GM12878 (cell line): ENCODE results near the gene NANOS1. TPM values are rescaled to one million over a fixed set of nuclear protein-coding genes. Genes with fewer than 3 reads are reported as not detected.

ENCODE experiments used
- ATAC-seq: fragments of 200-7000 bp; cut with Tn5 transposase; 3 replicates; pipeline ENCODE4 v1.9.1; 2020; ENCODE audit warnings: mild to moderate bottlenecking, moderate library complexity
- BruUV-seq: library from RNA; stranded (reverse); fragments of 400-500 nt; replicated peaks from 2 replicates; lab custom pipeline; 2021; lab: Mats Ljungman, UMichigan
- CTCF ChIA-PET: fragments of 300-600 bp; sonication (Branson Sonifier 250); formaldehyde crosslinking; extraction: SDS; loops from one replicate; lab custom pipeline; 2021; ENCODE audit warnings: inconsistent platforms; lab: Yijun Ruan, JAX
- POLR2A ChIA-PET: fragments of 350-600 bp; formaldehyde crosslinking; extraction: SDS; loops from one replicate; lab custom pipeline; 2021; ENCODE audit warnings: inconsistent platforms; lab: Charles Lee
- RAD21 ChIA-PET: fragments of 300-600 bp; sonication (Branson Sonifier 250); formaldehyde crosslinking; loops from one replicate; lab custom pipeline; 2023; ENCODE audit warnings: antibody characterized with exemption; ENCODE audit not compliant: unreplicated experiment; lab: Charles Lee
- SMC1A ChIA-PET: fragments of 300-600 bp; sonication (Branson Sonifier 250); formaldehyde crosslinking; loops from one replicate; lab custom pipeline; 2023; ENCODE audit not compliant: unreplicated experiment, uncharacterized antibody; lab: Charles Lee
- DNase-seq: peaks from one replicate; pipeline ENCODE4 v3.0.0-alpha.2; 2011; ENCODE audit warnings: low read depth, low spot score
- FAIRE-seq: peaks from 3 replicates; lab custom pipeline; 2011; peaks lifted over from hg19 to GRCh38; lab: Jason Lieb, UNC
- H2AFZ ChIP-seq: 2 replicates; pipeline ENCODE4 v1.6.0; 2011; ENCODE audit warnings: low read depth, low read length, control low read depth; ENCODE audit not compliant: control insufficient read depth
- H3K27ac ChIP-seq: 2 replicates; pipeline ENCODE4 v1.5.1; 2011; ENCODE audit warnings: control low read depth; ENCODE audit not compliant: control insufficient read depth, insufficient read depth
- H3K27me3 ChIP-seq, 2 experiments: replicated peaks in 1 of 2; 2 replicates each; pipeline versions ENCODE4 v1.6.0 to v1.6.1; 2011; ENCODE audit warnings: low read length in 1 of 2; ENCODE audit not compliant: control insufficient read depth in 2 of 2, insufficient read depth in 2 of 2
- H3K36me3 ChIP-seq, 2 experiments: 2 replicates each; pipeline ENCODE4 v1.5.1; 2011; ENCODE audit warnings: low read length in 1 of 2; ENCODE audit not compliant: control insufficient read depth in 2 of 2, insufficient read depth in 2 of 2
- H3K4me1 ChIP-seq: 2 replicates; pipeline ENCODE4 v1.6.1; 2011; ENCODE audit warnings: mild to moderate bottlenecking, low read length, moderate library complexity, mixed read lengths; ENCODE audit not compliant: control insufficient read depth, insufficient read depth
- H3K4me2 ChIP-seq: 2 replicates; pipeline ENCODE4 v1.6.0; 2011; ENCODE audit warnings: control low read depth; ENCODE audit not compliant: control insufficient read depth, insufficient read depth
- H3K4me3 ChIP-seq: fragments of 200-600 bp; sonication (generic); 2 replicates; pipeline ENCODE4 v1.5.1; 2016
- H3K79me2 ChIP-seq: 2 replicates; pipeline ENCODE4 v1.6.0; 2011; ENCODE audit warnings: low read length; ENCODE audit not compliant: control insufficient read depth, insufficient read depth
- H3K9ac ChIP-seq: 2 replicates; pipeline ENCODE4 v1.8.0; 2011; ENCODE audit warnings: low read length, control low read depth, mixed read lengths; ENCODE audit not compliant: control insufficient read depth, insufficient read depth
- H3K9me3 ChIP-seq: replicated peaks from 3 replicates; pipeline ENCODE4 v1.5.1; 2011; ENCODE audit warnings: mild to moderate bottlenecking, low read length; ENCODE audit not compliant: control insufficient read depth, insufficient read depth
- H4K20me1 ChIP-seq: 2 replicates; pipeline ENCODE4 v1.6.0; 2011; ENCODE audit not compliant: control insufficient read depth, insufficient read depth
- BRCA1 ChIP-seq: IDR thresholded peaks from 2 replicates; pipeline ENCODE4 v1.6.1; 2011; ENCODE audit warnings: low read depth, low read length, improper control_type of control experiment
- CEBPB ChIP-seq, 2 experiments: fragments of 150-350 bp in 1 of 2; IDR thresholded peaks; 2 replicates each; pipeline ENCODE4 v1.6.1; 2012 to 2014; ENCODE audit warnings: low read depth in 2 of 2, low read length in 2 of 2, borderline replicate concordance in 1 of 2, inconsistent platforms in 1 of 2
- EED ChIP-seq: sonication (generic); IDR thresholded peaks from 2 replicates; pipeline ENCODE4 v1.6.1; 2016; ENCODE audit warnings: antibody characterized with exemption, low read depth
- ESRRA ChIP-seq: IDR thresholded peaks from 2 replicates; pipeline ENCODE4 v1.6.1; 2012; ENCODE audit warnings: mild to moderate bottlenecking, low read length, improper control_type of control experiment
- HCFC1 ChIP-seq: fragments of 150-350 bp; IDR thresholded peaks from 2 replicates; pipeline ENCODE4 v1.6.1; 2014; ENCODE audit warnings: low read length
- MLLT1 ChIP-seq: fragments of 450-650 bp; IDR thresholded peaks from 2 replicates; pipeline ENCODE4 v1.6.1; 2016; ENCODE audit warnings: mild to moderate bottlenecking
- NFYB ChIP-seq: IDR thresholded peaks from 2 replicates; pipeline ENCODE4 v1.6.1; 2011; ENCODE audit warnings: low read depth, mild to moderate bottlenecking, low read length, improper control_type of control experiment, moderate library complexity; ENCODE audit not compliant: insufficient read depth
- NR2C1 ChIP-seq: fragments of 450-650 bp; IDR thresholded peaks from 2 replicates; pipeline ENCODE4 v1.6.1; 2017; ENCODE audit warnings: antibody characterized with exemption, mild to moderate bottlenecking, moderate library complexity
- NR2C2 ChIP-seq: IDR thresholded peaks from 2 replicates; pipeline ENCODE4 v1.6.1; 2011; ENCODE audit warnings: borderline replicate concordance, low read depth; ENCODE audit not compliant: control insufficient read depth, insufficient read length
- PBX3 ChIP-seq: IDR thresholded peaks from 2 replicates; pipeline ENCODE4 v1.6.1; 2011; ENCODE audit warnings: mild to moderate bottlenecking, low read depth, low read length, moderate library complexity; ENCODE audit not compliant: insufficient replicate concordance
- POLR2AphosphoS5 ChIP-seq: IDR thresholded peaks from 2 replicates; pipeline ENCODE4 v1.6.1; 2011; ENCODE audit warnings: mild to moderate bottlenecking, low read length, inconsistent platforms
- SKIL ChIP-seq: fragments of 450-650 bp; IDR thresholded peaks from 2 replicates; pipeline ENCODE4 v1.6.1; 2017; ENCODE audit warnings: mild to moderate bottlenecking, low read depth, inconsistent platforms; ENCODE audit not compliant: poor library complexity, severe bottlenecking
- TARDBP ChIP-seq: IDR thresholded peaks from 2 replicates; pipeline ENCODE4 v1.6.1; 2016; ENCODE audit warnings: borderline replicate concordance
- ZNF24 ChIP-seq: fragments of 450-650 bp; IDR thresholded peaks from 2 replicates; pipeline ENCODE4 v1.6.1; 2017; ENCODE audit warnings: antibody characterized with exemption, mild to moderate bottlenecking
- WGBS: methylation state at CpG from one replicate; pipeline ENCODE4 v1.1.6; 2016; ENCODE audit warnings: low lambda C conversion rate; ENCODE audit not compliant: insufficient replicate concordance, insufficient coverage; ENCODE audit errors: missing lambda C conversion rate; 5-methylcytosine and 5-hydroxymethylcytosine counted together
- in situ Hi-C: fragments of 300-500 bp; cut with MboI; formaldehyde crosslinking; loops from 9 replicates; pipeline ENCODE4 v1.14.3; 2018; ENCODE audit warnings: mixed read lengths
- intact Hi-C: fragments of 100-400 bp; cut with micrococcal nuclease; formaldehyde crosslinking; loops from one replicate; pipeline ENCODE4 v1.14.2; 2022; ENCODE audit not compliant: unreplicated experiment
- polyA plus RNA-seq, 11 experiments: library from polyadenylated mRNA; depleted of rRNA in 4 of 11; unstranded in 6 of 11; stranded (reverse) in 5 of 11; fragments of >200 nt; fragmentation: Nextera tagmentation in 4 of 11; fragmentation: Illumina TruSeq in 1 of 11; extraction: Ambion mirVana in 4 of 11; extraction: Trizol in 1 of 11; gene quantifications; 1 replicate in 1 of 11; 2 replicates in 10 of 11; pipeline versions ENCODE4 v1.2.1 to v1.2.3, GENCODE V29; 2011 to 2016; ENCODE audit warnings: inconsistent platforms in 2 of 11, missing spikeins in 2 of 11, low read depth in 1 of 11
- total RNA-seq, 4 experiments: library from RNA; depleted of rRNA in 3 of 4; stranded (reverse); fragments of >200 nt in 3 of 4; fragmentation: Illumina TruSeq in 1 of 4; extraction: Trizol in 1 of 4; gene quantifications; 2 replicates each; pipeline versions ENCODE4 v1.2.1 to v1.2.3, GENCODE V29; 2013 to 2021

Gene NANOS1
- total and polyA plus RNA-seq, 10 of the 15 experiments (the other 5 are each of a cell fraction or from before 2014, with no cell fraction given): 0.03 to 0.55 (median 0.28) TPM; not detected in 2

GRCh38 chr10:119059557-119059956, 30.0 kb downstream of the NANOS1 start:
- Histone ChIP-seq H3K4me1 (peaks cover 7% of the 10 kb centered on the region; the same call in 1 of the 2 replicates), H4K20me1 (peaks cover 2% of the 10 kb centered on the region; the same call in 1 of the 2 replicates), H2AFZ (no peak overlapping the region), H3K27ac (no peak overlapping the region), H3K4me2 (no peak overlapping the region), H3K79me2 (peaks cover 15% of the 10 kb centered on the region), H3K4me3 (no peak overlapping the region), H3K27me3 (no peaks in the 10 kb centered on the region), H3K9ac (no peak overlapping the region), H3K36me3 (peaks cover 14 to 58% of the 10 kb centered on the region in 2 experiments), H3K9me3 (no peaks in the 10 kb centered on the region)
- BruUV-seq: no TSS peak
- ChIA-PET CTCF (interaction anchor here (1.4 to 1.5 kb wide), 2 partner anchors 19 to 117 kb away, joined by 3 read pairs; no protein-coding TSS in a partner anchor), RAD21 (no interaction called here), SMC1A (interaction anchor here (0.6 to 0.8 kb wide), 3 partner anchors 16 to 140 kb away, joined by 3 to 4 read pairs (median 3); no protein-coding TSS in a partner anchor), POLR2A (no interaction called here)
- in situ Hi-C loops (no loop called here), intact Hi-C loops (no loop called here)
- 98% methylated on average over 4 of the region's 4 CpGs for WGBS
- TF ChIP-seq EED: no peak
- TF ChIP-seq POLR2AphosphoS5: peak; percentile 39; the same call in 1 of the 2 replicates
- TF ChIP-seq NR2C1: no peak
- no peak for TF ChIP-seq NR2C2
- ATAC-seq (no peak), DNase-seq (no peak), FAIRE-seq (no peak)

GRCh38 chr10:119060107-119060506, 30.6 kb downstream of the NANOS1 start:
- WGBS: 100% methylated on average over 1 of the region's 1 CpG
- POLR2A ChIA-PET: no interaction called here
- FAIRE-seq: no peak
- peaks cover 2% of the 10 kb centered on the region; the same call in 1 of the 2 replicates for H4K20me1 ChIP-seq
- intact Hi-C loops: no loop called here
- H3K9ac ChIP-seq: no peak overlapping the region
- H3K4me1 ChIP-seq: peaks cover 7% of the 10 kb centered on the region; the same call in 1 of the 2 replicates
- no peak for DNase-seq
- H3K4me2 ChIP-seq: no peak overlapping the region
- RAD21 ChIA-PET: no interaction called here
- BruUV-seq: no TSS peak
- no peak overlapping the region for H3K4me3 ChIP-seq
- CTCF ChIA-PET: no interaction called here
- H2AFZ ChIP-seq: no peak overlapping the region
- SMC1A ChIA-PET: no interaction called here
- in situ Hi-C loops: no loop called here
- H3K27ac ChIP-seq: no peak overlapping the region
- H3K79me2 ChIP-seq: peaks cover 15% of the 10 kb centered on the region
- no peaks in the 10 kb centered on the region for H3K27me3 ChIP-seq
- peaks cover 14 to 64% of the 10 kb centered on the region in 2 experiments for H3K36me3 ChIP-seq
- ATAC-seq: no peak
- no peaks in the 10 kb centered on the region for H3K9me3 ChIP-seq
- TF ChIP-seq SKIL: no peak
- no peak for TF ChIP-seq NFYB
- TF ChIP-seq CEBPB (IDR thresholded peaks at IDR 0.05; ENCODE audit: borderline replicate concordance in 1 of 2, low read depth in 2 of 2, low read length in 2 of 2): no peak
- TF ChIP-seq BRCA1: no peak
- TF ChIP-seq ZNF24: no peak
- no peak for TF ChIP-seq PBX3
- no peak for TF ChIP-seq MLLT1
- TF ChIP-seq ESRRA: no peak
- TF ChIP-seq HCFC1: no peak
- TF ChIP-seq TARDBP: no peak
